HG03439 (cell line): ENCODE results near the gene EXT2.

Experiments
- ATAC-seq: cut with Tn5 transposase; IDR thresholded peaks from one replicate; pipeline ENCODE4 v1.9.1; 2021; ENCODE audit warnings: mild to moderate bottlenecking, moderate library complexity; ENCODE audit not compliant: unreplicated experiment

Gene EXT2

DNA sequence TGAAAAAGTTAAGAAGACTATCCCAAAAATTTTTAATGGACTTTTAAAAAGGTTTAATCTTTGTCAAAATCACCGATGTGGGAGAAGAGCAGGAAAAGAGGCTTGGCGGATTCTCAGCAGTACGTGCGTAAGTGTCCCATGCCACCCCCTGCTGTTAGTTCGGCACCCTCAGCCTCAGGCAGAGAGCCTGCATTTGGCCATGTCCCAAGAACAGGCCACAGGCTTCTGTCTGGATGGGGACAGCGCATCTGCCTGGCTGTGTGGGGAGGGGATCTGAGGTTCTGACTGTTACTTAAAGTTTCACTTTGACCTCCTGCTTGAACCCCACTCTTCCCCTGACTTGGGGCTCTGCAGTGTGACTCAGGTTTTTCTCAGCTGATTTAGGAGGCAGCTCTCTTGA lies 35.3 kb downstream of the EXT2 start:
- no peak for ATAC-seq

DNA sequence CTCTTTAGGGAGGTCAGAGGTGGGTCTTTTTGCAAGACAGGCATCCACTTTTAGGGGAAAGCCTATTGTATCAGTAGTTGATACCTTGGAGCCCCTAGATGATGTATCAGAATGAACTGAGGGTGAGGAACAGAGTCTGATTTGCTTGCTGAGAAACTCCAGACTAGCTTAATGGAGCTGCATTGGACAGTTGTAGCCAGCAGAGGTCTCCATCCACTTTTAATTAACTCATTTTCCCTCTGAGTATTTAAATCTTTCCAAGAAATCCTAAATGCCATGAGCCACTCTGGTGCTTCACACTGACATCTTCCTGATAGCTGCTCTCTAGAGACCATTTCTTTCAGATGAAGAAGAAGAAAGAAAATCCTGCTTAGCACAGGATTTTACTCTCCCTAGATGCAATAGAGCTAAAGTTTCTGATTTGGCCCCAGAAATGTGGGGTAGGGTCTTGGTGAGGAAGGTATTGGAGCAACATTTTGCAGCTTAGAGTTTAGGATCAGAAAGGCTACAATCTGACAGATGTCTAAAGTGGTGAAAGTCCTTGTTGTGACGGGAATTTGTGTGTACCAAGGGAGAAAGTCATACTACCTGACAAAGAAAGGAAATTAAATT lies 38.0 kb downstream of the EXT2 start:
- no peak for ATAC-seq

DNA sequence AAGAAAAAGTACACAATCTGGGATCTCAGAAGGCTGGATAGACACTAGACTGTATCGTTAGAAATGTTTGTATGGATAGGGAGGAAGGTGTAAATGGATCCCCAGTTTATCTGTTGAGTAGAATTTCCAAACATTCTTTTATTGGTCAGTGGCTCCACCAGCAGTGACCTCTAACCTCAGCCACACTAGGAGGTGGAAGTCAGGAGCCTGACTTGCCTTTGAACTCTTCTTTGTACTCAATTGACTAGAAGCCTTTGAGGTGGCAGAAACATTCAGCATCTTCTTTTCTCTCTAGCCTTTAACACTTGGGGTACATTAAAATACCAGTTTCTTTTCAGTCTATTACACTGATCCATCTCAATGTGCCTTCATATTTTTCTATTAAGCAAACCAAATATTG lies 39.1 kb downstream of the EXT2 start:
- no peak for ATAC-seq

DNA sequence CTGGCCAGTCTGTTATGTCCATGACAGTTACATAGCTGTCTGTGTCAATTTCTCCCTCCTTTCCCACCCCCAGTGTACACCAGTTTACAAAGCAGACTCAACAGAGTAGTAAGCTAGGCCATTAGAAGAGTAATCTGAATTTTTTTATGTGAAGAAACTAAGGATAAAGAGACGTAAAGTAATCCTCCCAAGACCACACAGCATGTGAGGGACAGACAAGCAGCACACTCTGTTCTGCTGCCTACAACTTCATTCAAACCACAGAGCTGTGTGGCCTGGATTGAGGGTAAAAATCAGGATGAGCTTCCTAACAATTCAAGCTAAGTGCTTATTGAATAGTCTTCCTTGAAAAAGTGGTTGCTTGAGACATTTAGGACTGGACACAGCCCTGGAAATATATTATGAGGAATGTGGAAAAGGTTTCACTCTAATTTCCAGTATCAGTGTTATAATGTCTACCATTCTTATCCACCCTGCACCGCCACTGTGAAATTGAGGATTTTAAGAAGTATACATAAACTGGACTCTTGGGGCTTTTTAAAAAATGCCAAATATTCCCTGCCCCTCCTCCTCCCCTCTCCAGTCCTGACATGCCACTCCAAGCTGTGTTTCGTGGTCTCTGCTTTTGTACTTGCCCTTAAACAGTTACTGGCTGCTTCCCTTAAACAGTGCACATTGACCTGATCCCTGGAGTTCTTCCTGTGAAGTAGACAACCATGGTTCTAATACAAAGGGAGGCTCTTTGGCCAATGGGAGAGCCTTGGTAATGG lies 40.9 kb downstream of the EXT2 start:
- no peak for ATAC-seq

DNA sequence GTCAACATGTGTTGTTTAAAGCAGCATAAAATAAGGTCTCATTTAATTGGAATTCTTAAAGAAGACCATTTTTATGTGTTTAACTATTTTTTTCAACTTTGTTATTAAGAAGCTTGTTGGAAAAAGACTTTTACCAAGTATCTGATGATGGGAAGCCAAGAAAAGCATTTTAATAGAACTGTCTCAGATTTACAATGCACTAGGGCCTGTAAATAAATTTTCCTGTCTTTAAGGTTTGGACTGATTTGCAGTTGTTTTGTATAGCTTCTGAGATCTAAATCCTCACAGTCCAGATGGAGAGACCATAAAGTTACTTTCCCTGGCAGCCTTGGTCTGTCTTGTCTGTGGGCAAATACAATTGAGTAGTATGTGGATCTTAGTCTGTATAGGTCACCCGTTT lies 41.6 kb downstream of the EXT2 start:
- ATAC-seq: no peak

DNA sequence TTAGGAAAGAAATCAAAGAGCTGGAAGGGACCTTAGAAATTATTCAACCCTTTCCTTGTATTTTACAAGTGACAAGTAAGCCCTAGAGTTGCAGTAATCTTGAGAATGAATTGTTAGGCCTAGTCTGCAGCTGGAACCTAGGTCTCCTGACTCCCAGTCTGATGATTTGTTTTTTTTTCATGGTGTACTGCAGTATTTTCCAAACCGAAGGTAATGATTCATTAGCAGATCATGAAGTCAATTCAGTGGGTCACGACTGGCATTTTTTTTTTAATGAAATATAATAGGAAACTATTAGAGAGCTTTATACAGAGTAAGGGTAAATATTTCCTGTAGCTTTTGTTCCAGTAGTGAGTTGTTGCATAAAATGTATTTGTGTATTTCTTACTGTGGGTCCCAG lies 42.8 kb downstream of the EXT2 start:
- ATAC-seq: no peak

DNA sequence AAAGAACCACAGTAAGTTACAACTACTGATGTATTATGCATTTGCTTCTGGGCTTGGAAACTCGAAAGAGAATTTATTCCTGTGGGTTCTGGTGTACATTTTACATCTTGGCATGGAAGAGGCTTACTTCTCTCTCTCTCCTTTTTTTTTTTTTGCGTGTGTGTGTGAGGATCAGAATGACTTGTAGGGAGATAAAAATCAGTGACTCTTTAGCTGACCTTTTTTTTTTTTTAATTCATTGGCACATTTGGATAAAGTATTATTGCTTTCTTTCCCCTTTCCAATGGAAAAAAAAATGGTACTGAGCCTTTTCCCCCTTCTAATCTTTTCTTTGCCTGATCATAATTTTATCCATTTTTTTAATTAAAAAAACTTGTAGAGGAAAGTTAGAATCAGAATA lies 43.5 kb downstream of the EXT2 start:
- no peak for ATAC-seq

DNA sequence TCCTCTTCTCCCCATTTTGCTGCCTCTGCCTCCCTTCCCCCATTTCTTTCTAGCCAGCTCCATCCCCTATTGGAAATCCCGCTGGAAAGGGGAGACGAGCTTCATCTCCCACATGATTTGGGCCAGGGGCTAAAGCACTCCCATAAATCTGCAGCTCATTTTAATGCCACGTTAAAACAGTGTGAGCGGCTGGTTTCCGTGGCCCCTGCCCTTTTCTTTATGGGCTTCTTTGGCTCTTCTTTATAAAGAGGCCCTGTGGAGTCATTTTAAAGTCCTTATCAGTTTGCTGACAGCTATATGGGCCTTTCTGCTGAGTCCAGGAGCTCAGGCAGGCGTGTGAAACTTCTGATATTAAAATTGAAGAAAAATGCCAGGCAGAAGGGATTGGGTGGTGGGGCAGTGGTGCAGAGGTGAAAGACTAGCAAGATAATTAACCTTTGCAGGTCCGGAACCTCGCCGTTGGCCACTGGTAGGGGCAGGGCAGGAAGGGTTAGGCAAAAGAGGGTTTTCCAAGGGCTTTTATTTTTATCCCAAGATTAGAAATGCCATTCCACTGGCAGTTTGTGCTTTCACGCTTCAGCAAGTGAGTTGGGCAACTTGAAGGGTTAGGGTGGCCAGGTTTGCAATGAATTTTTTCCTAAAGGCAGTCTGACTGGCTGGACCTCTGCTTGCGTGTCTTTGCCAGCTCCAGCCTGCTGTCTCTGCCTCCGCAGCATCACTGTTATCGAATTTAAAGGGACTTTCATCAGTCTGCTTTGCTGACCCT lies 44.3 kb downstream of the EXT2 start:
- ATAC-seq: no peak

DNA sequence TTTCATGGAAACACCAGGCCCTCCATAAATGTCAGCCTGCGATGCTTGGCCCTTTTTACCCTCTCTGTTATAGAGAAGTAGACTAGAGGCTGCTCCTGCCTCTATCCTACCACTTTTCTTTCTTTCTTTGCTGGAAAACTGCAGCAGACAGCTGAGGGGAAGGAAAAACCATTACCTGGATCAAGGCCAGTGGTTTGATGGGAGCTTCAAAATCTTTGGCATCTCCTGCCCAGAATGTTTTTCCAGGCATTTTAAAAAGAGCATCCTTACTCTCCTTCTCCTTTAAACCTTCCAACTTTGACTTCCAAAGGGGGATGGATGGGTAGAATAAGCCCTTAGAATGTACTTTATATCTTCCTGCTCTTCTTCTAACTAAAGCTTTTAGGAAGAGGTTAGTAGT lies 44.9 kb downstream of the EXT2 start:
- no peak for ATAC-seq

DNA sequence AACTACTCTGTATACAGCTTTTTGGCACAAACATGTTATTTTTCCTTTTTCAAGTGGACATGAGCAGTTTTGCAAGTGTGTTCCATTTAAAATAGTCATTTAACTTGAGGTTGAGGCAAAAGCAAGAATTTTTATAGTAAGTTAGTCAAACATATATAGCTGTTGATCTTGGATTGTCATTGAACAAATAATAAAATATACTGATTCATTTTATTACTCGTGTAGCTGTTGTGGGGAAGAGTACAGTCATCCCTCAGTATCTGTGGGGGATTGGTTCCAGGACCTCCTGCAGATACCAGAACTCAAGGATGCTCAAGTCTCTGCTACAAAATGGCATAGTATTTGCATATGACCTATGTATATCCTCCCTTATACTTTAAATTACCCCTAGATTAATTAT lies 45.3 kb downstream of the EXT2 start:
- no peak for ATAC-seq

DNA sequence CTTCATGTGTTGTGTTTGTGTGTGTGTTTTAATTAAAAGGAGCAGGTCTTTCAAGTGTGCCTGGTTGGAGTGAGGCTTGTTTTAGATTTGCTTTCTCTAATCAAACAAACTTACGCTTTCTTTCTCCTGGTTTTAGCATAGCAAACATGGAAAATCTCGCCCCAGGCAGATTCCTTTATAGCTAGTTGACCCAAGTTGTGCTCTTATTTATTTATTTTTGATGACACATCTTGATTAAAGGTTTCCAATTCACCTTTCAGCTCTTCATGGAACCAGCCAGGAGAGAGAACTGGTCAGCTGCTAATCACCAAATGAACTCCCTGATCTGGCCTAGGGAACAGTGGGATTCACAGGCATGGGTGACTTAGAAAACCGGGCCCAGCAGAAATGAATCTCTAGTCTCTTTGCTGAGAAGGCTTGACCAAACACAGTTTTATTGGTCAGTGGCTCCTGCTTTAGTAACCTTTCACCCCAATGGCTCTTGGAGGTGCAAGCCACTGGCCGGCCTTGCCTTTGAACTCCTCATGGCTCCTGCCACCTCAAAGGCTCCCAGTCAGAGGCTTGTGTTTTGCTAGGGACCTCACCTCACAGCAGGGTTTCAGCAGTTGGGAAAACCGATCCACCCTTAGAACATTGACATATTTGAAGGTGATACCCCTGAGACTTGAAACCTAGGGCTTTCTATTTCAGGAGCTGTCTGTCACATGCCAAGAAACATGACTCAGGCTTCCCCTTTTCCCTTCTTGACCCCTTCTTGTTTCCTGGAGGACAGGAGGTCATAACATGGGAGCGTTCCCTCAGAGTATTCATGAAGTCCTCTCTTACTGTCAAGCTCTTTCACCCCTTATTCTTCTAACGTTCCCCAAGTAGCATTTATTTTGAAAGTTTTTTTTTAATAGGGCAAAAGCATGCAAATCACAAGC lies 48.8 kb downstream of the EXT2 start:
- no peak for ATAC-seq

DNA sequence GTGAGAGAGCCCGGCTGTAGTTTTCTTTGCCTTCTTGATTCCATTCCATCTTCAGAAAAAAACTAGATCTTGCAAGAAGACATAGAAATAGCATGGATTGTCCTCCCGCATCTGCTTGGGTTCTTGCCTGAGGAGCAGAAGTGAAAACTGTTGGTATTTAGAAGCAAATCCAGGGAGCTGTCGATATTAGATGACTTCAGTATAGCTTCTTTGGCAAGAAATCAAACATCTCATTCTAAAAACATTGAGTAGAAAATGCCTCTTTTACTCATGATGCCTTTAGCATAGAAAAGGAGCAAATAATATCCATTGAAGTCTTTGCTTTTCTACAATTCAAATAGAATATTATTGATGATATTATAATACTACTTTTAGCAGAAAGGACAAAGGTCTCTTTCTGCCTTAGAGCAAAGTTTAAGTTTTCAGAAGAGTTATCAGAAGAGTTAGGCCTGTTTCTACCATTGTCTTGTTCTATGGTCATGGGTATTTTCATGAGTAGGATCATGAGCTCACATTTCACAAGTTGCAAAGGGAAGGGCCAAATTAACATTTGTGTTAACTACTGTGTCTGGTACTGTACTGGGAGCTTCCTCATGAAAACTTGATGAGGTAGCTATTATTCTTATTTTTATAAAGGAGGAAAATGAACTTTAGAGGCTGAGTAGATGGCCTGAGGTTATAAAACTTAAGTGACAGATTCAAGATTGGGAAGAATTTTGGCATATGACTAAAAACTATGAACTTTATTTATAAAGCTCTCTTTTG lies 49.7 kb downstream of the EXT2 start:
- ATAC-seq: no peak

DNA sequence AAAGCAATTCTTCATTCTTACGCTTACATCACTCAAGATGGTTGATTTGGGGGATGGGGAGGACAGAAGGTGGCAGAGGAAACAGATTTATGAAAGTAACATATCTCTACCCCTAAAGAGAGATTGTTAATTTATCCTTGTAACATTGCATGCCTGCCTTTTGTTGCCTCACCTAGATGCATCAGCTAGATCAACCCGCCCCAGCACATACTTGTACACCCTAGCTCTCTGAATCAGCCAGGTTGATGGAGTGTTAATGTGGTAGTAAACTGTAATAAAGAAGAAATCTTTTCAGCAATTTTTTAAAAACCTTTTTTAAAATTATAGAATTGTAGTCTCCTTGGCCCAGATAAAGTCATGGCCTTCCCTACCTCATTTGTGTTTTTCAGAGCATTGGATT lies 51.5 kb downstream of the EXT2 start:
- ATAC-seq: no peak

DNA sequence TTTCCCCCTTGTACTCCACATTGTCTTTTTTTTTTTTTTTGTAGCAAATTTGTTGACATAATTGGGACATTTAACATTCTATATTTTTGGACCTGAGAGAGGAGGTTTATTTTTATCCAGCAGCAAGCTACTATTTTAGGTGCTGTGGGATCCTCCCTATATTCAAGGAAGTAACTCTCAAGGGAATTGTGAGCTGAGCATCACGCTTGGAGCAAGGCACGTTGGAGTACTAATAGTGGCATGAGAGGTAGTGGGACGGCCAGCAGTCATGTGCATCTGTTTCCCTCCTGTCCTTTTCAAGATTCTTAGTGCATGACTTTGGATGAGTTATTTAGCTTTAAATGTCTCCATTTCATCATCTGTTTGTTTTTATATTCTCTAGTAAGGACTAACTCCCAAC lies 52.3 kb downstream of the EXT2 start:
- ATAC-seq: no peak

DNA sequence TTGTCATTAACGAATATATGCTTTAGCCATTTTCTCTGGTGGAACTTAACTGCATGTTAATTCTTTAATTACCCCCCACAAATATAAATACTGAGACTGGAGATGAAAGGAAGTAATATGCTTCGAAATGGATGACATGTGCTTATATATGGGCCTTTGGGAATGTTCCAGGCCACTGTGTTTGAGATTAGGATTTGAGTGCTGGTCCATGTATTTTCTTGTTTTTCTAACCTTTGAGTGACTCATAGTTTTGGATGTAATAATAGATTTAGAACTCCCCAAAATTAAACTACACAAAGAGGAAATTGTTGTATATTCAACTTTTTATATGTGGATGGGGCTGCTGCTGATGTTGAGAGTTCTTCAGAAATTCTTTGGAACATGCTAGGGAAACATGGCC lies 54.2 kb downstream of the EXT2 start:
- ATAC-seq: no peak

DNA sequence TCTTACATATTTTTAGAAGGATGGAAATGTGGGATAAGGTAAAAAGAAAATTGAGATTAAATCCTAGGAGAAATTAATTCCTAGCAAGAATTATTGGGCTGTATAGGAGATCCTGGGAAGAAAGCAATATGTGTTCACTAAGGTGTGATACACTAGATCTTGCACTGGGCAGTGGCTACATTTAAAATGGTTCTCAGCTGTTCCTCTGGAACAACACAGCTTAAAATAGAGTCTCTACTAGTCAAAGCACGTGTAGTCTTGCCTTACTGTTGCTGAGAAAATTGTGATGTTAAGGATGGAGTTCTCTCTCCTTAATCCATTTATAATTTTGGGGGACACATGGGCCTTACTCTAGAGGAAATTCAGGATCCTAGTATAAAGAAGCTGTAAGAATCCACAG lies 54.9 kb downstream of the EXT2 start:
- ATAC-seq: no peak

DNA sequence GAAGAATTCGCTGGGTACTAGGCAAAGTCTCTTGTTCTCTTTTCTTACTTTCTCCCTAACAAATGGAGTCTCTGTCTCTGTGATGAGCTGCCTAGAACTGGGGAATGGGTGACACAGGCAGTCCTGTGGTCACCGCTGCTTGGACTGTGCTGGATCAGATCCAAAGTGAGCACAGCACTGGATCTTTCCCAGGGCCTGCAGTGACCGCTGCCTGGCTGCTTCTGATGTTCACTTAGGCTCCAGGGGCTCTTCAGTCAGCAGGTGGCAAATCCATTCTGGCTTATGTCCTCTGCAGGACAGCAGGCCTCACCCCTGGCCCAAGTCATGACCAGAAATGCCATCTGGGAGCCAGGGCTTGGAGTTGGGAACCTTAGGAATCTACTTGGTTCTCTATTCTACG lies 61.5 kb downstream of the EXT2 start:
- no peak for ATAC-seq

DNA sequence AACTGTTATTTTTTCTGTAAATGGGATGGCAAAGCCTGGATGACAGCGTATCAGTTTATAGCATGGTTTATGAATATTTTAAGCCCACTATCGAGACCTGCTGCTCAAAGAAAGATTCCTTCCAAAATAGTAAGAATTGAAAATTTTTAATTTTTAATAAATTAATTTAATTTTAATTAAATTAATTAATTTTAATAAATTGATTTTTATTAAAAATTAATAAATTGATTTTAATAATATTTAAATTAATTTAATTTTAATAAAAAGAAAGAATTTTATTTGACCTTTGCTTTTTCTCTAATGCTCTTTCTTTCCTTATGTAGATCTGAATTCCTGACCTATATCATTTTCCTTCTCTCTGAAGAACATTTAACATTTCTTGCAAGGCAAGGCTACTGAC lies 62.9 kb downstream of the EXT2 start:
- no peak for ATAC-seq

DNA sequence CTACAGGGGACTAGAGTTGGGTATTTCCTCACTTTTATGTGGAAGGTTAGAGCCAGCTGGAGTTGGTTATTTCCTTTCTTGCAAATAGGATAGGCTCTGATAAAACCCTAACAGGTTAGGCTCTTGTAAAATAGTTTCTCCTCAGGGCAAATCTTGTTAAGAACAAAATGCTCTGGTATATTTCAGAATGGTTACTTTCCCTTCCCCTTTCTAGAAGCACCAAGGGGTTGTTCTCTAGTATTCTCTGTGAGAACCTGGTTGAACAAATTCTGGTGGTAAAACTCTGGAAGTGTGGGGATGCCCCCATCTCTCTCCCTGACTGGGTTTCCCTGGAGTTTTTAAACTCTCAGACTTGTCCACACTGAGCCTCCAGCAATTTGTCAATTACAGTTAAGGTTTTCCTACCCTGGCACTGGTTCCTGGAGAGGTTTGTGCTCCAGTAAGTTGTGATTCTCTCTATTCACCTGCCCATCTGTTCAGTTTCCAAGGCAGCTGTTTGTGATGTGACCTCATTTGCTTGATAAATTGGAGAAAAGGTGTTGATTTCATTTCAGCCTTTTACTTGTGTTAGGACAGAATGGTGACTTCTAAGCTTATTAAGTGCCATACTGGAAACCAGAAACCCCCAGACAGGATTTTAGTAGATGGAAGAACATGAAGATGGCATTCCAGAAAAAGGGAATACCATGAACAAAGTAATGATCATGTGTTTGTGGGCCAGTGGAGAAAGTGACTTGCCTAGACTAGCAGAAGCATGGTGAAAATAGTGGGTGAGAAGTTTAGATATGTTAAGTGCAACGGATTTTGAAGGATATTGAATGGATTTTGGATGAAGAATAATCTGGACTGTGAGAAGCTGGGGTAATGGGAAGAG lies 64.6 kb downstream of the EXT2 start:
- no peak for ATAC-seq
